ENCODE data around the gene PRKAG2.

DNA sequence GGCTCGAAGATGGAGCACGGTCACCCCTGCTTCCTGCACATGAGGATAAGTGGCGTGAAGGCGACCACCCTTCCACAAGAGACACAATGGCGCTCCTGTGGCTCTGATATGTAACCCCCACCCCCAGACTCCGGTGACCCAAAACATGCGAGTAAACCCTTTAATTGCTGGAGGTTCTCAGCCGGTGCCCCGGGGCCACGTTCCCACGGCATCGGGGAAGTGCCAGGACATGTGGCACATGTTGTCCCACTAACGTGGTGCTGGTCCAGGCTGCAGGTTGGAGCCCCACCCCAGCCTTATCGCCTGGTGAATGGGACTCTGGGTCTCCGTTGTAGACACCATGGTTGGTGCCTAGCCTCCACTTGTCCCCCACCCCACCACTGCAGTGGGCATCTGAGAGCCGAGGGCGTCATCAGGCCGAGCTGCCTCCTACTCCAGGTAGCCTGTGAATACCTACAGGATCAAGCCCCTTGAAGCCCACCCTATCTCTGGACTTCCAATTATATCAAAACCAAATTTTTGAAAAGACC, 132.8 kb downstream of the PRKAG2 start:
- no peak for TF ChIP-seq POLR2A (IDR thresholded peaks at IDR 0.05)
- no peak for TF ChIP-seq POLR2AphosphoS5 (IDR thresholded peaks at IDR 0.05)
- TF ChIP-seq CTCF (IDR thresholded peaks at IDR 0.05) = no peak
- no peak for TF ChIP-seq EP300 (IDR thresholded peaks at IDR 0.05)
